GM12892 (cell line): Measurements from ENCODE around the gene FAAP20.

Experiments used
- POLR2A ChIP-seq: IDR thresholded peaks from 2 replicates; pipeline ENCODE4 v1.6.1; 2011; ENCODE audit warnings: low read depth, low read length, control low read depth
- TAF1 ChIP-seq: IDR thresholded peaks from 2 replicates; pipeline ENCODE4 v1.6.1; 2011; ENCODE audit warnings: low read depth, mild to moderate bottlenecking, control low read depth, low read length, borderline replicate concordance

- no peak for TF ChIP-seq TAF1
- TF ChIP-seq POLR2A, result no peak
These were observed 18.0 kb downstream of the FAAP20 start for GRCh38 chr1:2176615-2177014.
